Lower leg skin (tissue), 4 donors: Measurements from ENCODE around the gene NPDC1. TPM values are rescaled to one million over a fixed set of nuclear protein-coding genes. Genes with fewer than 3 reads are reported as not detected.

ENCODE experiments used
- DNase-seq, 2 donors: peaks; one replicate each; pipeline ENCODE4 v3.0.0-alpha.2; 2019; ENCODE audit warnings: low spot score in 2 of 2
- H3K4me3 ChIP-seq: fragments of 200-600 bp; sonication (generic); 2 replicates; pipeline ENCODE4 v1.5.1; 2017; ENCODE audit warnings: mild to moderate bottlenecking, low read depth; ENCODE audit not compliant: poor library complexity, severe bottlenecking
- CTCF ChIP-seq, 3 donors: fragments of 450-650 bp; IDR thresholded peaks; one replicate each; pipeline ENCODE4 v1.5.1; 2016; ENCODE audit warnings: antibody characterized with exemption in 3 of 3, mild to moderate bottlenecking in 3 of 3, moderate library complexity in 2 of 3
- POLR2A ChIP-seq, 2 donors: fragments of 450-650 bp; IDR thresholded peaks; one replicate each; pipeline ENCODE4 v1.6.1; 2016 to 2017; ENCODE audit warnings: antibody characterized with exemption in 2 of 2, mild to moderate bottlenecking in 1 of 2, moderate library complexity in 1 of 2
- WGBS, 2 donors: methylation state at CpG; one replicate each; pipeline ENCODE4 v1.1.5; 2018; 5-methylcytosine and 5-hydroxymethylcytosine counted together
- intact Hi-C: fragments of 100-400 bp; cut with DNase I; formaldehyde crosslinking; loops from one replicate; pipeline ENCODE4 v1.15.0; 2023; ENCODE audit warnings: low total_unique reads
- total RNA-seq, 4 donors: library from RNA; depleted of rRNA; stranded (reverse); fragments of >200 nt; gene quantifications; one replicate each; pipeline ENCODE4 v1.1.0, GENCODE V29; 2016

NPDC1 gene
- total RNA-seq, 4 donors from 2014 or later, result 29.1 to 63.9 (median 56.1) TPM

- intact Hi-C loops, result no loop called here
- TF ChIP-seq CTCF (IDR thresholded peaks at IDR 0.05), result no peak
- no peak for TF ChIP-seq POLR2A (IDR thresholded peaks at IDR 0.05)
- H3K4me3 ChIP-seq, result no peak overlapping the region
Measured at GRCh38 chr9:137054932-137055384, 9.0 kb upstream of the NPDC1 start.

GRCh38 chr9:137053944-137054931 is 8.3 kb upstream of the NPDC1 start, which contains the start of gene ENTPD2:
TSS of gene ENTPD2 (minus strand) at chr9:137054061. CDS start at chr9:137053997, 64 bp downstream.
- 40 to 41% methylated on average over 28 to 33 of the region's 90 CpGs for WGBS, 2 donors
- TF ChIP-seq POLR2A (IDR thresholded peaks at IDR 0.05) (no peak), CTCF (IDR thresholded peaks at IDR 0.05) (no peak)
- intact Hi-C loops, result no loop called here
- H3K4me3 ChIP-seq, result peak within 1 kb of the TSS; percentile 35
- DNase-seq, result no peak

More at GRCh38 chr9:137054932-137055384, 9.0 kb upstream of the NPDC1 start:
- no peak for DNase-seq
- 76 to 81% methylated on average over 12 of the region's 17 CpGs for WGBS, 2 donors

GRCh38 chr9:137052998-137053943 is 7.3 kb upstream of the NPDC1 start:
- intact Hi-C loops, result no loop called here
- WGBS, 2 donors, result 46 to 77% methylated on average over 13 to 21 of the region's 71 CpGs
- DNase-seq, result no peak
- TF ChIP-seq POLR2A (IDR thresholded peaks at IDR 0.05) (no peak), CTCF (IDR thresholded peaks at IDR 0.05) (no peak)
- peak overlapping the region; percentile 35 for H3K4me3 ChIP-seq

GRCh38 chr9:137052293-137052692 is 6.3 kb upstream of the NPDC1 start:
- DNase-seq, result no peak
- WGBS, 2 donors, result 88% methylated on average over 6 to 7 of the region's 8 CpGs
- TF ChIP-seq CTCF (IDR thresholded peaks at IDR 0.05), result no peak
- TF ChIP-seq POLR2A (IDR thresholded peaks at IDR 0.05), result no peak
- H3K4me3 ChIP-seq, result no peak overlapping the region
- intact Hi-C loops, result no loop called here

GRCh38 chr9:137051145-137051724 is 5.3 kb upstream of the NPDC1 start:
- intact Hi-C loops, result no loop called here
- DNase-seq, result no peak
- H3K4me3 ChIP-seq, result no peak overlapping the region
- 83 to 93% methylated on average over 10 to 11 of the region's 17 CpGs for WGBS, 2 donors
- TF ChIP-seq CTCF (IDR thresholded peaks at IDR 0.05) (no peak), POLR2A (IDR thresholded peaks at IDR 0.05) (no peak)
